HG03342 (cell line): Measurements from ENCODE around the gene SPEM1.

Source experiments
- ATAC-seq: cut with Tn5 transposase; IDR thresholded peaks from one replicate; pipeline ENCODE4 v1.9.1; 2021; ENCODE audit warnings: mild to moderate bottlenecking, moderate library complexity; ENCODE audit not compliant: unreplicated experiment

SPEM1 gene

DNA sequence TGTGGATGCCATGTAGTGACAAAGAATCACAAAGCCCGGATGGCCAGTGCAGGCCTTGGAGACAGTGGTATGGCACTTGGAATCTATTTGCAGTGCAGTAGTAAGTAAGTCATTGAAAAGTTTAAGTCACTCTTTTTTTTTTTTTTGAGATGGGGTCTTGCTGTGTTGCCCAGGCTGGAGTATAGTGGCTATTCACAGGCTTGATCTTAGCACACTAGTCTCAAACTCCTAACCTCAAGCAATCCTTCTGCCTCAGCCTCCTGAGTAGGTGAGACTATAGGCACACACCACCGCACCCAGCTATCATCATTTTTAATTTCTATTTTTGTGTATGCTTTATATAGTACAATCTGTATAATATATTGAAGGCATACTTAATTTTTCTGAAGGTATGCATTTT, 21.5 kb upstream of the SPEM1 start:
- no peak for ATAC-seq

DNA sequence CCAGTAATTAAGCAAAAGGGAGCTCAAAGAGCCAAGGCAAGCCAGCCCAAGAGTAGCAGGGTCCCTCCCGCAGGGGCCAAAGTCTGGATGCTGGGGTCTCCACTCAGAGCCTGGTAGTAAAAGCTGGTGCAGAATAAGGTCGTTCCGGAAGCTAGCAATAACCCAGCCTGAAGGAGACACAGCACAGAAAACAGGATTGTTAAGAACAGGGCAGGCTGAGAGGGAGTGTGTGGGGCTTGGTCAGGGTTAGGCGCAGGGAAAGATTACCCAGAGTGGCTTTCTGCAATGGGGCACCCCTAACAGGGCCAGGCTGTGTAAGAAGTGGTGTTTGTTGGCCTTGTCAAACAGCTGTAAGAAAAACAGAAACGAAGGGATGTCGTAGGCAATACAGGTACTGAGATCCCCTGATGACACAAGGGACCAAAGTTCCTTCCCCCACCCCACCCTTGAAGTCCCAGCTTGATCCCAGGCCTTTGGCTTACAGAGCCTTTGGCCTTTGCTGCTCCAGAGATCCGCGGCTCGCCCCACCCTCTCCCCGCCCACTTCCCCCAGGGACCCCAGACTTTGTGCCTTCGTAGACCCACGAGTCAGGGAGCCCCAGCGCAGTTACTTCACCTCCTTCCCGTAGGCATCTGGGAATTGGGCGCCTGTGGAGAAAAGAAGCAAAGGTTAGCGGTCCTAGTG, 16.9 kb upstream of the SPEM1 start:
- ATAC-seq, result no peak

- ATAC-seq, result no peak
Measured at GRCh38 chr17:7403727-7403976, 16.5 kb upstream of the SPEM1 start.

DNA sequence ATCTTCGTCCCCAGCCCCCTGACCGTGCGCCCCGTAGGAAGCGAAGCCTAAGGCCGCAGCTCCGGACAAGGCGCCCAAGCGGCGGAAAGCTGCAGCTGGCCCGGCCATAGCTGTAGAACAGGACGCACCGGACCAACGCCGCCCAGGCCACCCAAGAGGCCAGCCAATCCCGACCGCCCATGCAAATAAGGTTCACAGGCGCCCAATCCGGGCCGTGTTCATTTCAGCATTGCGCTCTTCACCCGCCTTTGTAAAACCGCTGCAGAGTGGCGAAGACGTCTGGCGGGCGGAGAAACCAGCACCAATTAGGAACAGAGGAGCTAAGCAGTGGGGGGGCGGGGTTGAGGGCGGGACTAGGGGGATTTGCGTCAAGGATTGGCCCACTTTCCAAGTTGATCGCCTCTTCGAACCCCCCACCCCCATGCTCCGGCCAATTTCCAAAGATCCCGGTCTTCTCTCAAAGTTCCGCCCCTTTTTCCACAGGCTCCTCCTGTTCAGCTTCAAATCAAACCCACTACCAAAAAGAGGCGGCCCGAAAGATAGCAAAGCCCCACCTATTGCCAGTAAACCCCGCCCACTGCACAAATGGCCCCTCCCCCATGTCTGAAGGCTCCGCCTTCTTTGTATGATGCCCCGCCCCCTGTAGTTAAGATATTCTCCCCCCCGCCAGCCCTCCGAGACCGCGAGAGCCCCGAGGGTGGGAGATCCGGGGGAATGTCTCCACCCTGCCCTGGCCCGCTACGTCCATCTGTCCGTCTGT, 16.0 kb upstream of the SPEM1 start, which contains the start of gene TMEM256:
TMEM256 (minus strand) TSS at position 121 of the 760 bp plus-strand sequence; CDS start at position 108, 13 bp downstream.
- ATAC-seq, result peak; percentile 88

GRCh38 chr17:7404737-7405349, 15.3 kb upstream of the SPEM1 start:
- ATAC-seq, result peak; percentile 15

GRCh38 chr17:7405350-7406234, 14.5 kb upstream of the SPEM1 start:
- ATAC-seq, result no peak

DNA sequence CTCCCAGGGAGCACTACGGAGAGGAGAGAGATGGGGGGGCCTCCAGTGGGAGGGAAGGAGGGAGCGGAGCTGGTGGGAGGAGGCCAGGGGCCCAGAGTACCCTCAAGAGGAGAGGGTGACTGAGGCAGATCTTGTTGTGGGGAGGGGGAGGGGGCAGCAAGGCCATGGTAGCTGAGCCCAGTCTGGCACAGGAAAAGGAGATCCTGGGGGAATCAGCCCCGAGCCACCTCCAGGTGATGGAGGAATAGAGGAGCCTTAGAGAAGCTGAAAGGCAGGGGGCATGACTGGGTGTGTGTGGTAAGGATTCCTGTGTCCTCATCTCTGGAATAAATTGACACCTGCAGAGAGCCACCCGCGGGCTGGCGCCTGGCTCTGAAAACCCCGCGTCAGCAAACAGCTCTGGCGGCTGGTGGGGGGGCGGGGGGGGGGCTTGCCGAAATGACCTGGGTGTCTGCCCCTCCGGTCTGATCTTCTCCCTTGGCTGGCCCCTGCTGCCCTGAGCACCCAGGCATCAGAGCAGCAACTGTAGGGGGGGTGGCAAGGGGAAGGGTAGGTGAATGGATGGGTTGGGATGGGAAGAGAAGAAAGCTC, 13.8 kb upstream of the SPEM1 start:
- ATAC-seq, result no peak

DNA sequence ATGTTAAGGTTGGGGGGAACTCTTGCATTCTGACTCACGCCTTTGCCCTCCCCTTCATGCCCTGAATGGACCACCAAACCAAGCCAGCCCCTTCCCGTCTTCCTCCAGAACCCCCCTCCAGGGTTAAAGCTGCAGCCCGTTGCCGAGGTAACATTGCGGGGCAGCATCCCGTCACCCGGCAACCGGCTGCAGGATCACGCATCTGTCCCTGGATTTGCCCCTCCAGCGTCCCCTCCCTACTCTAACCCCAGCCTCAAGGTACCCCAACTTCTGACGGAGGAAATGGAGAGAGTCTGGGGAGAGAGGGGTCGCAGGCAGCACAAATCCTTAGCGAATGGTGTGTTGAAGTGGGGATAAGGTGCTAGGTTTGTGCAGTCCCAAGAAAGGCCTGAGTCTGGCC, 13.0 kb upstream of the SPEM1 start:
- ATAC-seq, result no peak

GRCh38 chr17:7407485-7408251, 12.5 kb upstream of the SPEM1 start, which contains the start of gene NLGN2:
TSS of gene NLGN2 (plus strand) at chr17:7407845. CDS start at chr17:7408256, 411 bp downstream.
- no peak for ATAC-seq

DNA sequence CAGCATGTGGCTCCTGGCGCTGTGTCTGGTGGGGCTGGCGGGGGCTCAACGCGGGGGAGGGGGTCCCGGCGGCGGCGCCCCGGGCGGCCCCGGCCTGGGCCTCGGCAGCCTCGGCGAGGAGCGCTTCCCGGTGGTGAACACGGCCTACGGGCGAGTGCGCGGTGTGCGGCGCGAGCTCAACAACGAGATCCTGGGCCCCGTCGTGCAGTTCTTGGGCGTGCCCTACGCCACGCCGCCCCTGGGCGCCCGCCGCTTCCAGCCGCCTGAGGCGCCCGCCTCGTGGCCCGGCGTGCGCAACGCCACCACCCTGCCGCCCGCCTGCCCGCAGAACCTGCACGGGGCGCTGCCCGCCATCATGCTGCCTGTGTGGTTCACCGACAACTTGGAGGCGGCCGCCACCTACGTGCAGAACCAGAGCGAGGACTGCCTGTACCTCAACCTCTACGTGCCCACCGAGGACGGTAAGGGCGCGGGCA, 11.8 kb upstream of the SPEM1 start:
- no peak for ATAC-seq

GRCh38 chr17:7408863-7409262, 11.3 kb upstream of the SPEM1 start:
- ATAC-seq, result no peak

GRCh38 chr17:7409716-7410115, 10.4 kb upstream of the SPEM1 start:
- no peak for ATAC-seq

DNA sequence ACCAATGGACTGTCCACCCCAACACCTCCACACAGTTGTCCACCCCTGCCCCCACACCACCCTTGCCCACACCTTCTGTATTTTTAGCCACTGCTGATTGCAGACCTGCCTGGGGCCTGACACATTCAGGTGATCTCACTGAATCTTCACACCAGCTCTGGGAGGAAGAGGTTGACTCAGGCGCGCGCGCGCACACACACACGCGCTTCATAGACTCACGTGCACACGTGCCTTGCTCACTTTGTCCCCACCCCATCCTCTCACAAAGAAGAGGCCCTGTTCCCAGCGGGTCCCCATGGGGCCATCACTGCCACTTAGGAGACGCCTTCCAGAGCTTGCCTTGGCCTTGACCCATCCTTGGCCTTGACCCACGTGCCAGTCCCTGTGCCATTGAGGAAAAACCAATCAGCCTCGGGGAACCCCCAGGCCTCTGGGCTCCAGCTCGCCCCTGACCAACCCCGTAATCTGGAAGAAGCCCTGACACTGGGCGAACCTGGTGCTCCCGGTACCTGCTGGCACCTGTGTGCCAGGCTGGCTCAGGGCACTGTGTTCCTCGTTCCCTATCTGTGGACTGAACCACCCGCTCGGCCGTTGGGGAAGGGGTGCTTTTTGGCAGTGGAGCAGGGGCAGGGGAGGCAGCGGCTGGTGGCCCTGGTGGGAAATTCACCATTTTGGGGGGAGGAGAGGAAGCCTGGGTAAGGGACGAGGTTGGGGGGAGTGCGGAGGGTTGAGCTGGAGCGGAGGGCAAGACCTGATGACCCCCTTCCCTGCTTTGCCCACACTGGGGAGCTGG, 9.3 kb upstream of the SPEM1 start:
- ATAC-seq, result no peak

DNA sequence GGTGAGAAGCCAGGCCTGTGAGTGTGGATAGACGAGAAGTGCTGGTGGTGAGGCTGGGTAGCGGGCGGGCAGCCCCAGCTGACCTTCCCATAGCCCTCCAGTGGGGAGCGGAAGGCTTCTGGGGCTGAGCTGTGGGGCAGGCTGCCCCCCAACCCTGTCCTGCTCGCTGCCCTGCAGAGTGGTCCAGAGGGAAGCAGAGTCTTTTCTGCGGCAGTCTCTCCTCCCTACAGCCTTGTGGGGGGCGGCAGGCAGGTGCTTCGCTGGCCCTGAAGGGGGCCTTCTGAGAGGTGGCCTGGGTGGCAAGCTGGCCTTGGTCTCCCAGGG, 8.7 kb upstream of the SPEM1 start:
- no peak for ATAC-seq

- no peak for ATAC-seq
Measured at GRCh38 chr17:7413346-7413985, 6.7 kb upstream of the SPEM1 start.

DNA sequence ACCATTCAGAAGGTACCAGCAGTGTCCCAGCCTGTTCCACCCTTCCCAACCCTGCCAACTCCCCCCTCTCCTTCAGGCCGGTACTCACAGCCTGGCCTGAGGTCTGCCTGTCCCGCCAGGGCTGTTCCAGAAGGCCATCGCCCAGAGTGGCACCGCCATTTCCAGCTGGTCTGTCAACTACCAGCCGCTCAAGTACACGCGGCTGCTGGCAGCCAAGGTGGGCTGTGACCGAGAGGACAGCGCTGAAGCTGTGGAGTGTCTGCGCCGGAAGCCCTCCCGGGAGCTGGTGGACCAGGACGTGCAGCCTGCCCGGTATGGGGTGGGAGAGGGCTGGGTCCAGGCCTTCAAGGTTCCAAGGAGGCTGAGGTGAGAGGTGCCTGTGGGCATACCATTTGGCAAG, 5.3 kb upstream of the SPEM1 start:
- no peak for ATAC-seq

GRCh38 chr17:7415784-7416183, 4.3 kb upstream of the SPEM1 start:
- ATAC-seq, result no peak

DNA sequence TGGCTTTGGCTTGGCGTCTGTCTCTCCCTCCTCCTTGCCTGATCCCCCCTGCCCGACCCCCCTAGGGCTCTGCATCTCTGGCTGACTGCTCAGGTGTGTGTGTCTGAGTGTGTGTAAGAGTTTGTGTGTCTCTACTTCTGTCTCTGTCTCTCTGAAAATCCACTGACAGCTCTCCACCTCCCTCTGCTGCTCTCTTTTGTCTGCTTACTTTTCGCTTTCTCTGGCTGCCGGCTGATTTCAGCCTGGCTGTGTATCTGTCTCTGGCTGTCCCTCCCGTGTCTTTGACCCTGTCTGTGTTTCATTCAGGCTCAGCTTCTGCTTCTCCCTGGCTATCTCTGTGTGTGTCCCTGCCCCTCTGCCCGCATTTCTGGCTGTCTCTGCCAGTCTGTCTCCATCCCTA, 3.8 kb upstream of the SPEM1 start:
- no peak for ATAC-seq
